ENCODE data around the gene TACSTD2.

GRCh38 chr1:58576325-58576726, 726 bp downstream of the TACSTD2 start:
- TF ChIP-seq, protein P1, sequence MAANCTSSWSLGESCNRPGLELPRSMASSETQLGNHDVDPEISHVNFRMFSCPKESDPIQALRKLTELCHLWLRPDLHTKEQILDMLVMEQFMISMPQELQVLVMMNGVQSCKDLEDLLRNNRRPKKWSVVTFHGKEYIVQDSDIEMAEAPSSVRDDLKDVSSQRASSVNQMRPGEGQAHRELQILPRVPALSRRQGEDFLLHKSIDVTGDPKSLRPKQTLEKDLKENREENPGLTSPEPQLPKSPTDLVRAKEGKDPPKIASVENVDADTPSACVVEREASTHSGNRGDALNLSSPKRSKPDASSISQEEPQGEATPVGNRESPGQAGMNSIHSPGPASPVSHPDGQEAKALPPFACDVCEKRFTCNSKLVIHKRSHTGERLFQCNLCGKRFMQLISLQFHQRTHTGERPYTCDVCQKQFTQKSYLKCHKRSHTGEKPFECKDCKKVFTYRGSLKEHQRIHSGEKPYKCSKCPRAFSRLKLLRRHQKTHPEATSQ (CRISPR knock-in tag; IDR thresholded peaks at IDR 0.05; ENCODE audit: borderline replicate concordance) = no peak
- TF ChIP-seq BRCA1 (CRISPR knock-in tag; IDR thresholded peaks at IDR 0.05) = no peak

Measured in HepG2 (cell line).